Measurements from ENCODE around the gene VWA7. TPM values are rescaled to one million over a fixed set of nuclear protein-coding genes. Genes with fewer than 3 reads are reported as not detected.
"Not testable (repeated sequence)": the region's sequence is repeated elsewhere in the genome, so short reads cannot be mapped to it uniquely, and the experiment has no call there.

Gene VWA7
- total RNA-seq, 2 donors from 2014 or later: 0.68 to 0.78 TPM

- no peaks in the 10 kb centered on the region for H3K9me3 ChIP-seq
- DNase-seq (ENCODE audit: low spot score): peak; percentile 96
- ATAC-seq (ENCODE audit: insufficient number of reproducible peaks, low FRiP score, low read depth): peak; percentile 78
- TF ChIP-seq CTCF (IDR thresholded peaks at IDR 0.05): no peak
- peak overlapping the region; percentile 97 to 98 for H3K27ac ChIP-seq
- no peaks in the 10 kb centered on the region for H3K27me3 ChIP-seq (replicated peaks; ENCODE audit: insufficient read depth)
- H3K4me3 ChIP-seq: peak overlapping the region; percentile 81
- H3K4me1 ChIP-seq (ENCODE audit: control insufficient read depth in 1 of 2, low read depth in 2 of 2): peaks cover 15 to 29% of the 10 kb centered on the region in 2 donors
- no peaks in the 10 kb centered on the region for H3K36me3 ChIP-seq
Observed at GRCh38 chr6:31814677-31815024, 37.5 kb upstream of the VWA7 start.

- Histone ChIP-seq H3K27ac (peak overlapping the region; percentile 91 to 93), H3K9me3 (no peaks in the 10 kb centered on the region), H3K4me1 (ENCODE audit: control insufficient read depth in 1 of 2, low read depth in 2 of 2) (peaks cover 8 to 17% of the 10 kb centered on the region in 2 donors), H3K27me3 (replicated peaks; ENCODE audit: insufficient read depth) (no peaks in the 10 kb centered on the region), H3K36me3 (no peaks in the 10 kb centered on the region), H3K4me3 (peak overlapping the region; percentile 81)
- DNase-seq (ENCODE audit: low spot score) (no peak), ATAC-seq (ENCODE audit: insufficient number of reproducible peaks, low FRiP score, low read depth) (no peak)
- TF ChIP-seq CTCF (IDR thresholded peaks at IDR 0.05): no peak
Observed at GRCh38 chr6:31813465-31813849, 36.3 kb upstream of the VWA7 start.

- no peak for ATAC-seq (ENCODE audit: insufficient number of reproducible peaks, low FRiP score, low read depth)
Observed at GRCh38 chr6:31811645-31812044, 34.5 kb upstream of the VWA7 start.

GRCh38 chr6:31808599-31808998, 31.5 kb upstream of the VWA7 start:
- not testable (repeated sequence) for H3K4me3 ChIP-seq; ATAC-seq (ENCODE audit: insufficient number of reproducible peaks, low FRiP score, low read depth); H3K36me3 ChIP-seq; H3K9me3 ChIP-seq; H3K27ac ChIP-seq; DNase-seq (ENCODE audit: low spot score); H3K27me3 ChIP-seq (replicated peaks; ENCODE audit: insufficient read depth)
- H3K4me1 ChIP-seq (ENCODE audit: control insufficient read depth in 1 of 2, low read depth in 2 of 2): peaks cover 14 to 23% of the 10 kb centered on the region in 2 donors

More at GRCh38 chr6:31811645-31812044, 34.5 kb upstream of the VWA7 start:
- TF ChIP-seq CTCF (IDR thresholded peaks at IDR 0.05): no peak
- Histone ChIP-seq H3K9me3 (no peaks in the 10 kb centered on the region), H3K4me1 (ENCODE audit: control insufficient read depth in 1 of 2, low read depth in 2 of 2) (peaks cover 12 to 16% of the 10 kb centered on the region in 2 donors), H3K4me3 (no peak overlapping the region), H3K36me3 (no peaks in the 10 kb centered on the region), H3K27ac (no peak overlapping the region), H3K27me3 (replicated peaks; ENCODE audit: insufficient read depth) (no peaks in the 10 kb centered on the region)
- DNase-seq (ENCODE audit: low spot score): no peak

GRCh38 chr6:31806470-31807272, 29.5 kb upstream of the VWA7 start, which contains the start of gene LSM2:
Gene LSM2, minus strand, starts transcription at chr6:31806966. Its CDS starts 209 bp downstream, at chr6:31806757.
- H3K4me3 ChIP-seq: peak within 1 kb of the TSS; percentile 80

More at GRCh38 chr6:31806470-31807272, 29.5 kb upstream of the VWA7 start, which contains the start of gene LSM2:
- no peaks in the 10 kb centered on the region for H3K27me3 ChIP-seq (replicated peaks; ENCODE audit: insufficient read depth)
- H3K4me1 ChIP-seq (ENCODE audit: control insufficient read depth in 1 of 2, low read depth in 2 of 2): peaks cover 12 to 19% of the 10 kb centered on the region in 2 donors
- H3K9me3 ChIP-seq: no peaks in the 10 kb centered on the region
- DNase-seq (ENCODE audit: low spot score): peak; percentile 93
- ATAC-seq (ENCODE audit: insufficient number of reproducible peaks, low FRiP score, low read depth): peak; percentile 96
- TF ChIP-seq CTCF (IDR thresholded peaks at IDR 0.05): no peak
- no peaks in the 10 kb centered on the region for H3K36me3 ChIP-seq
- peak within 1 kb of the TSS; percentile 91 to 92 for H3K27ac ChIP-seq
